ENCODE results near the gene ERICH3. TPM values are rescaled to one million over a fixed set of nuclear protein-coding genes. Genes with fewer than 3 reads are reported as not detected.

ERICH3 gene
- total and polyA plus RNA-seq, 9 of the 15 experiments (the other 6 are each of a cell fraction or from before 2014, with no cell fraction given), result not detected

DNA sequence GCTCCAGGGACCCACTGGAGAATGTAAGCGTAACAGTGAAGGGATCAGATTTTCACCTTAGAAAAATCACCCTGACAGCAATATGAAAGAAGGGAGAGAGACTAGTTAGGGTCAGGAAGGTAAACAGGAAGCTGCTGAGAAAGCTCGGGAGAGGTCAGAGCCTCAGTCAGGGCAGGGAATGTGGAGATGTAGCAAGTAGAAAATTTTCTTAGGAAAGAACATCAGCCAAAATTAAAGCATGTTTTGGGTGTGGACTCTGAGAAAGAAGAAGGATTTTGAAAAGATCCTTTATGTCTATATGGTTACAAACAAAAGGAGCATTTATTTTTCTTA, 16.7 kb upstream of the ERICH3 start:
- FAIRE-seq (no peak), DNase-seq (ENCODE audit: extremely low read depth in 1 of 4, low spot score in 3 of 4) (no peak), ATAC-seq (no peak)
- Histone ChIP-seq H3K4me3 (no peak overlapping the region), H4K20me1 (replicated peaks; ENCODE audit: control insufficient read depth, insufficient read depth, low read length) (no peaks in the 10 kb centered on the region), H3K9me1 (ENCODE audit: control insufficient read depth, insufficient read depth, low read length) (no peaks in the 10 kb centered on the region), H3K4me1 (replicated peaks in 1 of 2; ENCODE audit: control insufficient read depth in 2 of 2, insufficient read depth in 2 of 2, low read length in 2 of 2) (no peaks in the 10 kb centered on the region), H3K9me3 (replicated peaks; ENCODE audit: control insufficient read depth, insufficient read depth, low read depth, low read length) (no peaks in the 10 kb centered on the region), H3K4me2 (ENCODE audit: insufficient read depth, low read length) (no peak overlapping the region; the same call in 1 of the 2 replicates), H3K27ac (ENCODE audit: extremely low read depth, low read depth, low read length) (no peak overlapping the region), H3K79me2 (ENCODE audit: control insufficient read depth, insufficient read depth, low read length) (no peaks in the 10 kb centered on the region), H3K36me3 (ENCODE audit: control insufficient read depth, insufficient read depth, low read length) (no peaks in the 10 kb centered on the region), H3K9ac (ENCODE audit: insufficient read depth in 1 of 2, low read depth in 2 of 2, low read length in 2 of 2) (no peak overlapping the region), H3K27me3 (ENCODE audit: control insufficient read depth in 2 of 2, insufficient read depth in 2 of 2, low read length in 2 of 2) (no peaks in the 10 kb centered on the region), H2AFZ (ENCODE audit: low read depth, low read length) (no peak overlapping the region)
- intact Hi-C loops (cut with micrococcal nuclease) (no loop called here), in situ Hi-C loops (cut with MboI) (no loop called here)
- no peak for TF ChIP-seq ZKSCAN3 (CRISPR knock-in tag; IDR thresholded peaks at IDR 0.05)
- 0% methylated on average over 2 of the region's 2 CpGs for WGBS (ENCODE audit: insufficient coverage, low coverage, missing lambda C conversion rate)
- ChIA-PET POLR2A (interaction anchor here (0.7 kb wide), 1 partner anchor 492 kb away, joined by 3 read pairs; no protein-coding TSS in a partner anchor), CTCF (ENCODE audit: low intra/inter-chr PET ratio) (no interaction called here)
- BruUV-seq (replicated peaks), result no TSS peak

DNA sequence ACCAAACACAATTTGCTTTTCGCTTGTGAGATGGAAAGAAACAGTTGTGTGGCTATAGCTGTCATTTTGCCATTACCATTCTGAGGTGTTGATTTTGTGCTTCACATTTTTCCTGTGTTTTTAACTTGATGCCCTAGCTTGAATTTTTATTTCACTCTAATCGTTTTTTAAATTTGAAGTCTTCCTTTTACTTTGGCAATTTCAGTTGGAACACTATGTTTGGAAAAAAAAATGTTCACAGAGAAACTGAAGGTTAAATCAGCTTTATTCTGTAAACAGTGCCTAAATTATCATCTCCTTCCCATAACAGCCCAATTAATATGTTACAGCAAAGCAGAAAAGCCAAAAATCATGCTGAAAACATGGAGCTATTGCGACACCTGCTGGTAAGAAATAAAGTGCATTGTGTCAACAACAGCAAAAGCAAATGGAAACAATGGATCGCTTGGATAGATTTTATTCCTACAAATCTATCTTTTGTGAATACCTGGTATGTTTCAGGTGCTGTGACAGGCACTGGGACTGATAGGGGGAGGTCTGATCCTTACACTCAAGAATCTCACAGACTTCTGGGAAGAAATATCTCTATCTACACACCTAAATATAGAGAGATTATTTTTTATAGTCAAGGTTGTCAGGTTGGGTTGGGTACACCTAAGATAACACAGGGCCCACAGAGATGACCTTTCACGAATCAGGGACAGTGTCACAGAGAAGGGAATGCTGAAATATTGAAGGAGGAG, 16.2 kb upstream of the ERICH3 start:
- BruUV-seq (replicated peaks), result no TSS peak
- Histone ChIP-seq H3K27ac (ENCODE audit: extremely low read depth, low read depth, low read length) (no peak overlapping the region), H3K4me2 (ENCODE audit: insufficient read depth, low read length) (no peak overlapping the region; the same call in 1 of the 2 replicates), H3K9me3 (replicated peaks; ENCODE audit: control insufficient read depth, insufficient read depth, low read depth, low read length) (no peaks in the 10 kb centered on the region), H2AFZ (ENCODE audit: low read depth, low read length) (no peak overlapping the region), H3K79me2 (ENCODE audit: control insufficient read depth, insufficient read depth, low read length) (no peaks in the 10 kb centered on the region), H3K9ac (ENCODE audit: insufficient read depth in 1 of 2, low read depth in 2 of 2, low read length in 2 of 2) (no peak overlapping the region), H3K4me3 (no peak overlapping the region), H4K20me1 (replicated peaks; ENCODE audit: control insufficient read depth, insufficient read depth, low read length) (no peaks in the 10 kb centered on the region), H3K27me3 (ENCODE audit: control insufficient read depth in 2 of 2, insufficient read depth in 2 of 2, low read length in 2 of 2) (no peaks in the 10 kb centered on the region), H3K4me1 (replicated peaks in 1 of 2; ENCODE audit: control insufficient read depth in 2 of 2, insufficient read depth in 2 of 2, low read length in 2 of 2) (no peaks in the 10 kb centered on the region), H3K36me3 (ENCODE audit: control insufficient read depth, insufficient read depth, low read length) (no peaks in the 10 kb centered on the region), H3K9me1 (ENCODE audit: control insufficient read depth, insufficient read depth, low read length) (no peaks in the 10 kb centered on the region)
- in situ Hi-C loops (cut with MboI), result no loop called here
- intact Hi-C loops (cut with micrococcal nuclease), result loop anchor here (2.0 kb wide), 2 partner anchors 43 to 849 kb away; partner anchors contain the start of genes CRYZ and TYW3
- ChIA-PET POLR2A (interaction anchor here (0.7 kb wide), 1 partner anchor 491 kb away, joined by 3 read pairs; no protein-coding TSS in a partner anchor), CTCF (ENCODE audit: low intra/inter-chr PET ratio) (no interaction called here)
- ATAC-seq, result peak; percentile 83
- FAIRE-seq, result peak; percentile 75
- 3% methylated on average over 5 of the region's 5 CpGs for WGBS (ENCODE audit: insufficient coverage, low coverage, missing lambda C conversion rate)
- DNase-seq (ENCODE audit: extremely low read depth in 1 of 4, low spot score in 3 of 4), result peak; percentile 17 to 75 (median 23)
- TF ChIP-seq RAD21 (CRISPR knock-in tag; conservative IDR thresholded peaks at IDR 0.05 in 1 of 2, IDR thresholded peaks at IDR 0.05 in 1 of 2) (peak; percentile 66 to 83), ZKSCAN1 (IDR thresholded peaks at IDR 0.05; ENCODE audit: low read depth, low read length) (no peak), FOXK2 (conservative IDR thresholded peaks at IDR 0.05 in 1 of 2, IDR thresholded peaks at IDR 0.05 in 1 of 2; ENCODE audit: low read depth in 2 of 2) (peak; percentile 74), WHSC1 (IDR thresholded peaks at IDR 0.05; ENCODE audit: low read length) (no peak), FOXA3 (CRISPR knock-in tag; conservative IDR thresholded peaks at IDR 0.05 in 1 of 2, IDR thresholded peaks at IDR 0.05 in 1 of 2) (peak; percentile 98 to 100), CEBPG (CRISPR knock-in tag; IDR thresholded peaks at IDR 0.05) (no peak), CEBPG (tag; conservative IDR thresholded peaks at IDR 0.05 in 1 of 2, IDR thresholded peaks at IDR 0.05 in 1 of 2) (peak; percentile 82 to 83), PCBP2 (IDR thresholded peaks at IDR 0.05; ENCODE audit: low read depth, low read length, poor library complexity, severe bottlenecking) (no peak), ZBTB8A (IDR thresholded peaks at IDR 0.05; ENCODE audit: partially characterized antibody) (no peak)
- TF ChIP-seq, protein P1, sequence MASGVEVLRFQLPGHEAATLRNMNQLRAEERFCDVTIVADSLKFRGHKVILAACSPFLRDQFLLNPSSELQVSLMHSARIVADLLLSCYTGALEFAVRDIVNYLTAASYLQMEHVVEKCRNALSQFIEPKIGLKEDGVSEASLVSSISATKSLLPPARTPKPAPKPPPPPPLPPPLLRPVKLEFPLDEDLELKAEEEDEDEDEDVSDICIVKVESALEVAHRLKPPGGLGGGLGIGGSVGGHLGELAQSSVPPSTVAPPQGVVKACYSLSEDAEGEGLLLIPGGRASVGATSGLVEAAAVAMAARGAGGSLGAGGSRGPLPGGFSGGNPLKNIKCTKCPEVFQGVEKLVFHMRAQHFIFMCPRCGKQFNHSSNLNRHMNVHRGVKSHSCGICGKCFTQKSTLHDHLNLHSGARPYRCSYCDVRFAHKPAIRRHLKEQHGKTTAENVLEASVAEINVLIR (CRISPR knock-in tag; IDR thresholded peaks at IDR 0.05), result no peak
- TF ChIP-seq, protein P2, sequence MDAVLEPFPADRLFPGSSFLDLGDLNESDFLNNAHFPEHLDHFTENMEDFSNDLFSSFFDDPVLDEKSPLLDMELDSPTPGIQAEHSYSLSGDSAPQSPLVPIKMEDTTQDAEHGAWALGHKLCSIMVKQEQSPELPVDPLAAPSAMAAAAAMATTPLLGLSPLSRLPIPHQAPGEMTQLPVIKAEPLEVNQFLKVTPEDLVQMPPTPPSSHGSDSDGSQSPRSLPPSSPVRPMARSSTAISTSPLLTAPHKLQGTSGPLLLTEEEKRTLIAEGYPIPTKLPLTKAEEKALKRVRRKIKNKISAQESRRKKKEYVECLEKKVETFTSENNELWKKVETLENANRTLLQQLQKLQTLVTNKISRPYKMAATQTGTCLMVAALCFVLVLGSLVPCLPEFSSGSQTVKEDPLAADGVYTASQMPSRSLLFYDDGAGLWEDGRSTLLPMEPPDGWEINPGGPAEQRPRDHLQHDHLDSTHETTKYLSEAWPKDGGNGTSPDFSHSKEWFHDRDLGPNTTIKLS (IDR thresholded peaks at IDR 0.05; ENCODE audit: borderline replicate concordance, low read depth), result no peak
